Measurements from ENCODE around the gene GNG12. TPM values are rescaled to one million over a fixed set of nuclear protein-coding genes. Genes with fewer than 3 reads are reported as not detected.
A peak's percentile ranks its signal among the peaks of the same experiment; 100 is the strongest.
"Not testable (repeated sequence)": the region's sequence is repeated elsewhere in the genome, so short reads cannot be mapped to it uniquely, and the experiment has no call there.

GNG12 gene
- total RNA-seq, 2 experiments from 2014 or later, result 0.05 TPM

- Mint-ChIP-seq H3K27ac (peak overlapping the region; percentile 76), H3K27me3 (no peaks in the 10 kb centered on the region), H3K9me3 (no peaks in the 10 kb centered on the region), H3K4me1 (peaks cover 14% of the 10 kb centered on the region), H3K36me3 (ENCODE audit: low read depth) (no peaks in the 10 kb centered on the region), H3K4me3 (no peak overlapping the region)
- POLR2A ChIA-PET, result interaction anchor here (3.8 kb wide), 1 partner anchor 51 kb away, joined by 16 read pairs; the partner anchor contains the start of gene GADD45A
- CTCF ChIA-PET, result interaction anchor here (1.1 to 1.4 kb wide), 3 partner anchors 9 to 24 kb away, joined by 3 to 5 read pairs (median 3); no protein-coding TSS in a partner anchor
- no peak for DNase-seq
These were observed 96.5 kb downstream of the GNG12 start for GRCh38 chr1:67736750-67737149.

DNA sequence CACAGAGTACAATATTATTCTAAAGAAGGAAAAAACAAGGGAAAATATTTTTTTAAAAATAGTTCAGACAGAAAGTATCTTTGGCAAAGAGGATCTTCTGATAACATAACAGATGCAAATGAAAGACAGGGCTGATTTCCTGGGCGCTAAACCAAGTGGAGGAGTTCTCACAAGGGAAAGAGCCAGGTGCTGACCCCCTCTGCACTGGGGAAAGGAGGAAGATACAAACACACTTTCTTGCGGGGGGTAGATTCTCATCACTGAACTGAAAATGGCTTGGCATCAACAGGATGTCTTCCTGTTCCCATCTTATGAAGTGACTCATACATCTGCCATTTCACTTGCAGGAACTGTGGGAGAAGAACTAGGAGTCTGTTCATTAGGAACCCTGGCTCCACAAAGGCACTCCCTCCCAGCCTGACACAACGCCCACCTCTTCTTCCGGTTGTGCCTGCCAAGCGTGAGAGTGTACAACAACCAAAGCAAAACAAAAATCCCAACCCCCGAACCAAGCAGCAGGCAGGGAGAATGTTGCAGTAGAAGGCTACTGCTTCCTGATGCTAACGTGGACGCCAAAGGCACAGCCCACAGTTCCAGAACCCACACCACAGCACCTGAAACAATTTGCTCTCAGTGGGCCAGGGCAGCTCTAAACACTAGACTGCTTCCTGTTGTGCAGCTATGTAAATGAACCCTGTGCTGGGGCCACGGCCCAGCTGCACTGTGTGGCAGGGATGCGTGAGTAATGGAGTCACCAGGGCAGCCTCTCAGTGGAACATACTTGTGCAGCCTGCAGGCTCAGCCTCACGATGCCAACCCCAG is 97.2 kb downstream of the GNG12 start:
- peak overlapping the region; percentile 54 for H3K4me3 Mint-ChIP-seq
- H3K9me3 Mint-ChIP-seq, result no peaks in the 10 kb centered on the region
- H3K27me3 Mint-ChIP-seq, result peaks cover 3% of the 10 kb centered on the region
- peaks cover 14% of the 10 kb centered on the region for H3K4me1 Mint-ChIP-seq
- ChIA-PET CTCF (interaction anchor here (0.6 to 1.3 kb wide), 2 partner anchors 16 to 483 kb away, joined by 3 to 4 read pairs; no protein-coding TSS in a partner anchor), POLR2A (interaction anchor here (0.5 to 3.8 kb wide), 3 partner anchors 14 to 421 kb away, joined by 3 to 16 read pairs (median 3); partner anchors contain the start of gene GADD45A)
- H3K27ac Mint-ChIP-seq, result peak overlapping the region; percentile 76
- no peaks in the 10 kb centered on the region for H3K36me3 Mint-ChIP-seq (ENCODE audit: low read depth)
- peak; percentile 62 for DNase-seq

- no peaks in the 10 kb centered on the region for H3K36me3 Mint-ChIP-seq (ENCODE audit: low read depth)
- no peak for DNase-seq
- H3K9me3 Mint-ChIP-seq, result no peaks in the 10 kb centered on the region
- POLR2A ChIA-PET, result interaction anchor here (1.0 kb wide), 1 partner anchor 14 kb away, joined by 3 read pairs; no protein-coding TSS in a partner anchor
- H3K27ac Mint-ChIP-seq, result no peak overlapping the region
- H3K4me3 Mint-ChIP-seq, result no peak overlapping the region
- H3K27me3 Mint-ChIP-seq, result peaks cover 3% of the 10 kb centered on the region
- CTCF ChIA-PET, result no interaction called here
- peaks cover 16% of the 10 kb centered on the region for H3K4me1 Mint-ChIP-seq
These were observed 98.1 kb downstream of the GNG12 start for GRCh38 chr1:67735206-67735605.

DNA sequence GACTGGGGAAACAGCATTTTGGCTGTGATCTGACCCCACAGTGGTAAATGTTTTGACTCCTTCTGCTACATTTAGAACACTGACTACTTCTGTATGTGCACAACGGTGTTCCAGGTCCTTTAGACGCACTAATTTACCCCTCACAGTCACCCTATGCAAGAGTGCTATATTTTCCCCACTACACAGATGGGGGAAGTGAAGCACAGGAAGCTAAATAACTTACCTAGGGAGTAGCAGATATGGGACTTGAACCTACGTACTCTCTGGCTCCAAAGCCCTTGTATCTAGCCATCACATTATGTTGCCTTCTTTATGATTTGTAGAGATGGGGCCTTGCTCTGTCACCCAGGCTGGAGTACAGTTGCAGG is 99.0 kb downstream of the GNG12 start:
- ChIA-PET CTCF (no interaction called here), POLR2A (interaction anchor here (1.5 kb wide), 1 partner anchor 49 kb away, joined by 5 read pairs; the partner anchor contains the start of gene GADD45A)
- peaks cover 20% of the 10 kb centered on the region for H3K4me1 Mint-ChIP-seq
- H3K9me3 Mint-ChIP-seq, result no peaks in the 10 kb centered on the region
- no peaks in the 10 kb centered on the region for H3K36me3 Mint-ChIP-seq (ENCODE audit: low read depth)
- no peak overlapping the region for H3K4me3 Mint-ChIP-seq
- peaks cover 3% of the 10 kb centered on the region for H3K27me3 Mint-ChIP-seq
- no peak overlapping the region for H3K27ac Mint-ChIP-seq
- DNase-seq, result no peak

- Mint-ChIP-seq H3K36me3 (ENCODE audit: low read depth) (no peaks in the 10 kb centered on the region), H3K9me3 (no peaks in the 10 kb centered on the region)
These were observed 99.5 kb downstream of the GNG12 start for GRCh38 chr1:67733681-67734322.

GRCh38 chr1:67732750-67733151 is 100.5 kb downstream of the GNG12 start:
- DNase-seq, result no peak
- H3K36me3 Mint-ChIP-seq (ENCODE audit: low read depth), result no peaks in the 10 kb centered on the region
- H3K9me3 Mint-ChIP-seq, result no peaks in the 10 kb centered on the region
- H3K4me3 Mint-ChIP-seq, result no peak overlapping the region
- H3K27me3 Mint-ChIP-seq, result peaks cover 4% of the 10 kb centered on the region
- POLR2A ChIA-PET, result interaction anchor here (0.7 to 0.9 kb wide), 2 partner anchors 9 to 28 kb away, joined by 3 read pairs; no protein-coding TSS in a partner anchor
- H3K27ac Mint-ChIP-seq, result no peak overlapping the region
- peaks cover 20% of the 10 kb centered on the region for H3K4me1 Mint-ChIP-seq
- CTCF ChIA-PET, result no interaction called here

More at GRCh38 chr1:67733681-67734322, 99.5 kb downstream of the GNG12 start:
- DNase-seq, result no peak
- no peak overlapping the region for H3K27ac Mint-ChIP-seq
- ChIA-PET POLR2A (interaction anchor here (1.5 kb wide), 1 partner anchor 49 kb away, joined by 5 read pairs; the partner anchor contains the start of gene GADD45A), CTCF (no interaction called here)
- H3K4me1 Mint-ChIP-seq, result peaks cover 20% of the 10 kb centered on the region
- H3K27me3 Mint-ChIP-seq, result peaks cover 4% of the 10 kb centered on the region
- H3K4me3 Mint-ChIP-seq, result no peak overlapping the region

DNA sequence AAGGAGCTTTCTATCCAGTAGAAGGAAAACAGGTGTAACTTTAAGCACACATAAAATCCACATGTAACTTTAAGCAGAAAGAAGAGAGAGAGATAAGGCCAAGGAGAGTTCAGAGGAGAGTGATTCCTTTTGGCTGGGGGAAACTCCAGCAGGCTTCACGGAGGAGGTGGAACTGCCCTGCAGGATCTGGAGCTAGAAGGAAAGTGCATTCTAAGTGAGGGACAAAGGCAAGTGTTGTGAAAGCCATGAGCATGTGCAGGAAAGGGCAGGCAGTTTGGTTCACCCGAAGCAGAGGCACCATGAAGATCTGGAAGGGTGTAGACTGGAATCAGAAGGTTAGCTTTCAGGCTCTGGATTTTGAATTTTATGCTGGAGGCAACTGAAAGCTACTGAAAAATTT is 101.9 kb downstream of the GNG12 start:
- Mint-ChIP-seq H3K27ac (no peak overlapping the region), H3K4me1 (peaks cover 18% of the 10 kb centered on the region), H3K27me3 (peaks cover 4% of the 10 kb centered on the region), H3K4me3 (no peak overlapping the region), H3K9me3 (no peaks in the 10 kb centered on the region), H3K36me3 (ENCODE audit: low read depth) (no peaks in the 10 kb centered on the region)
- ChIA-PET POLR2A (no interaction called here), CTCF (interaction anchor here (1.0 kb wide), 1 partner anchor 47 kb away, joined by 3 read pairs; the partner anchor contains the start of gene GADD45A)
- no peak for DNase-seq

DNA sequence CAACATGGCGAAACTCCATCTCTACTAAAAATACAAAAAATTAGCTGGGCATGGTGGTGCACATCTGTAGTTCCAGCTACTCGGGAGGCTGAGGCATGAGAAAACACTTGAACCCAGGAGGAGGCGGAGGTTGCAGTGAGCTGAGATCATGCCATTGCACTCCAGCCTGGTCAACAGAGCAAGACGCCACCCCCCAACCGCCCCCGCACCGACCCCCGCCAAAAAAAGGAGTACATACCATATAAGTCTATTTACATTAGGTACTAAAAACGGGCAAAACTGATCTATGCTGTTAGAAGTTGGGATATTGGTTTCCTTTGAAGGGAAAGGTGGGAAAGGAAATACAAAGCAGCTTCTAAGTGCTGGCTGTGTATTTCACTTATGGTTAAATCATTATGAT is 103.0 kb downstream of the GNG12 start:
- H3K36me3 Mint-ChIP-seq (ENCODE audit: low read depth); POLR2A ChIA-PET; H3K27ac Mint-ChIP-seq; DNase-seq; H3K4me3 Mint-ChIP-seq; H3K27me3 Mint-ChIP-seq; H3K9me3 Mint-ChIP-seq: not testable (repeated sequence)
- CTCF ChIA-PET, result interaction anchor here (1.0 kb wide), 1 partner anchor 169 kb away, joined by 3 read pairs; no protein-coding TSS in a partner anchor
- H3K4me1 Mint-ChIP-seq, result peaks cover 12% of the 10 kb centered on the region

GRCh38 chr1:67729872-67730271 is 103.4 kb downstream of the GNG12 start:
- ChIA-PET CTCF (interaction anchor here (1.0 to 1.8 kb wide), 2 partner anchors 30 to 168 kb away, joined by 3 to 5 read pairs; no protein-coding TSS in a partner anchor), POLR2A (no interaction called here)
- Mint-ChIP-seq H3K27ac (no peak overlapping the region), H3K27me3 (peaks cover 4% of the 10 kb centered on the region), H3K4me1 (peaks cover 13% of the 10 kb centered on the region), H3K36me3 (ENCODE audit: low read depth) (no peaks in the 10 kb centered on the region), H3K4me3 (no peak overlapping the region), H3K9me3 (no peaks in the 10 kb centered on the region)
- no peak for DNase-seq

- Mint-ChIP-seq H3K27me3 (peaks cover 2% of the 10 kb centered on the region), H3K4me3 (no peak overlapping the region), H3K36me3 (ENCODE audit: low read depth) (no peaks in the 10 kb centered on the region), H3K27ac (no peak overlapping the region), H3K4me1 (peaks cover 13% of the 10 kb centered on the region), H3K9me3 (no peaks in the 10 kb centered on the region)
- no peak for DNase-seq
- ChIA-PET POLR2A (no interaction called here), CTCF (no interaction called here)
These were observed 107.0 kb downstream of the GNG12 start for GRCh38 chr1:67726224-67726623.

- Mint-ChIP-seq H3K27ac (no peak overlapping the region), H3K9me3 (no peaks in the 10 kb centered on the region), H3K4me3 (no peak overlapping the region), H3K27me3 (peaks cover 1% of the 10 kb centered on the region), H3K36me3 (ENCODE audit: low read depth) (no peaks in the 10 kb centered on the region), H3K4me1 (peaks cover 11% of the 10 kb centered on the region)
- DNase-seq, result no peak
- POLR2A ChIA-PET, result no interaction called here
- CTCF ChIA-PET, result no interaction called here
These were observed 108.2 kb downstream of the GNG12 start for GRCh38 chr1:67724928-67725560.

- no peaks in the 10 kb centered on the region for H3K36me3 Mint-ChIP-seq (ENCODE audit: low read depth)
- H3K9me3 Mint-ChIP-seq, result no peaks in the 10 kb centered on the region
- CTCF ChIA-PET, result interaction anchor here (1.0 kb wide), 1 partner anchor 39 kb away, joined by 4 read pairs; no protein-coding TSS in a partner anchor
- no peaks in the 10 kb centered on the region for H3K27me3 Mint-ChIP-seq
- POLR2A ChIA-PET, result interaction anchor here (0.6 to 0.9 kb wide), 2 partner anchors 38 to 1533 kb away, joined by 3 read pairs; partner anchors contain the start of gene GADD45A
- H3K27ac Mint-ChIP-seq, result no peak overlapping the region
- peaks cover 7% of the 10 kb centered on the region for H3K4me1 Mint-ChIP-seq
- DNase-seq, result no peak
- no peak overlapping the region for H3K4me3 Mint-ChIP-seq
These were observed 109.6 kb downstream of the GNG12 start for GRCh38 chr1:67723620-67724019.
